Measurements from ENCODE around the gene MTUS2.

The MTUS2 gene

GRCh38 chr13:29499506-29500165 is 679.5 kb downstream of the MTUS2 start:
- in situ Hi-C loops (cut with HindIII; ENCODE audit: low sequenced_read_pairs): no loop called here

- in situ Hi-C loops (cut with HindIII; ENCODE audit: low sequenced_read_pairs): no loop called here
Observed at GRCh38 chr13:29500386-29500785, 680.2 kb downstream of the MTUS2 start.

- in situ Hi-C loops (cut with HindIII; ENCODE audit: low sequenced_read_pairs): no loop called here
Observed at GRCh38 chr13:29501674-29502073, 681.5 kb downstream of the MTUS2 start.

GRCh38 chr13:29502391-29503008 is 682.4 kb downstream of the MTUS2 start:
- in situ Hi-C loops (cut with HindIII; ENCODE audit: low sequenced_read_pairs): no loop called here

- in situ Hi-C loops (cut with HindIII; ENCODE audit: low sequenced_read_pairs): no loop called here
Observed at GRCh38 chr13:29503041-29503837, 683.1 kb downstream of the MTUS2 start.

- in situ Hi-C loops (cut with HindIII; ENCODE audit: low sequenced_read_pairs): no loop called here
Observed at GRCh38 chr13:29504691-29505090, 684.6 kb downstream of the MTUS2 start.

- in situ Hi-C loops (cut with HindIII; ENCODE audit: low sequenced_read_pairs): no loop called here
Observed at GRCh38 chr13:29505511-29505910, 685.4 kb downstream of the MTUS2 start.

- in situ Hi-C loops (cut with HindIII; ENCODE audit: low sequenced_read_pairs): no loop called here
Observed at GRCh38 chr13:29505950-29506349, 685.8 kb downstream of the MTUS2 start.

GRCh38 chr13:29507356-29507755 is 687.2 kb downstream of the MTUS2 start:
- in situ Hi-C loops (cut with HindIII; ENCODE audit: low sequenced_read_pairs): no loop called here

- in situ Hi-C loops (cut with HindIII; ENCODE audit: low sequenced_read_pairs): no loop called here
Observed at GRCh38 chr13:29508130-29508875, 688.2 kb downstream of the MTUS2 start.

GRCh38 chr13:29508876-29509252 is 688.7 kb downstream of the MTUS2 start:
- in situ Hi-C loops (cut with HindIII; ENCODE audit: low sequenced_read_pairs): no loop called here

GRCh38 chr13:29509999-29510589 is 690.0 kb downstream of the MTUS2 start:
- in situ Hi-C loops (cut with HindIII; ENCODE audit: low sequenced_read_pairs): no loop called here

GRCh38 chr13:29510651-29511084 is 690.5 kb downstream of the MTUS2 start:
- in situ Hi-C loops (cut with HindIII; ENCODE audit: low sequenced_read_pairs): no loop called here

GRCh38 chr13:29511106-29511796 is 691.1 kb downstream of the MTUS2 start:
- in situ Hi-C loops (cut with HindIII; ENCODE audit: low sequenced_read_pairs): no loop called here

GRCh38 chr13:29511980-29512379 is 691.8 kb downstream of the MTUS2 start:
- in situ Hi-C loops (cut with HindIII; ENCODE audit: low sequenced_read_pairs): no loop called here

- in situ Hi-C loops (cut with HindIII; ENCODE audit: low sequenced_read_pairs): no loop called here
Observed at GRCh38 chr13:29513002-29513980, 693.2 kb downstream of the MTUS2 start.

- in situ Hi-C loops (cut with HindIII; ENCODE audit: low sequenced_read_pairs): no loop called here
Observed at GRCh38 chr13:29513981-29514719, 694.0 kb downstream of the MTUS2 start.

- in situ Hi-C loops (cut with HindIII; ENCODE audit: low sequenced_read_pairs): no loop called here
Observed at GRCh38 chr13:29514720-29515310, 694.7 kb downstream of the MTUS2 start.

All from DLD1 (cell line).